SK-N-SH (cell line): ENCODE data around the gene PLA2G2D. TPM values are rescaled to one million over a fixed set of nuclear protein-coding genes. Genes with fewer than 3 reads are reported as not detected.

Source experiments
- CTCF ChIA-PET: fragments of 300-600, 350-600 bp; formaldehyde crosslinking; extraction: SDS; loops from one replicate; lab custom pipeline; 2021; lab: Yijun Ruan, JAX
- POLR2A ChIA-PET: fragments of 350-600 bp; sonication (Branson Sonifier 250); formaldehyde crosslinking; extraction: SDS; loops from one replicate; lab custom pipeline; 2020; ENCODE audit warnings: antibody characterized with exemption, inconsistent platforms; lab: Yijun Ruan, JAX
- DNase-seq: peaks from one replicate; pipeline ENCODE4 v3.0.0; 2012
- H2AFZ ChIP-seq: fragments of 200-600 bp; sonication (generic); 2 replicates; pipeline ENCODE4 v1.8.1; 2016; ENCODE audit warnings: antibody characterized with exemption, mild to moderate bottlenecking, low read depth
- H3F3A ChIP-seq: fragments of 200-600 bp; sonication (generic); replicated peaks from 2 replicates; pipeline ENCODE3; 2016; ENCODE audit warnings: antibody characterized with exemption, mild to moderate bottlenecking; ENCODE audit not compliant: insufficient read depth
- H3K27ac ChIP-seq, 2 experiments: fragments of 200-500 bp in 1 of 2; fragments of 200-600 bp in 1 of 2; sonication (Bioruptor generic) in 1 of 2; sonication (generic), shearing (Covaris generic) in 1 of 2; 2 replicates each; pipeline versions ENCODE4 v1.5.1 to v1.6.1; 2014 to 2016; ENCODE audit warnings: low read depth in 2 of 2, inconsistent platforms in 1 of 2, low read length in 1 of 2, mild to moderate bottlenecking in 1 of 2, mixed read lengths in 1 of 2
- H3K27me3 ChIP-seq: fragments of 200-600 bp; sonication (generic), shearing (Covaris generic); 2 replicates; pipeline ENCODE4 v1.6.1; 2016; ENCODE audit warnings: mixed run types; ENCODE audit not compliant: insufficient read depth
- H3K36me3 ChIP-seq, 2 experiments: fragments of 200-500 bp in 1 of 2; fragments of 200-600 bp in 1 of 2; sonication (Bioruptor generic) in 1 of 2; sonication (generic) in 1 of 2; replicated peaks in 1 of 2; 2 replicates each; pipeline versions ENCODE3 to v1.5.1; 2014 to 2016; ENCODE audit warnings: low read length in 1 of 2, mild to moderate bottlenecking in 1 of 2; ENCODE audit not compliant: insufficient read depth in 2 of 2, control insufficient read depth in 1 of 2
- H3K4me1 ChIP-seq, 2 experiments: fragments of 200-500 bp in 1 of 2; fragments of 200-600 bp in 1 of 2; sonication (Bioruptor generic) in 1 of 2; sonication (generic), shearing (Covaris generic) in 1 of 2; 2 replicates each; pipeline versions ENCODE4 v1.5.1 to v1.6.1; 2014 to 2016; ENCODE audit warnings: low read depth in 1 of 2, low read length in 1 of 2, mixed run types in 1 of 2; ENCODE audit not compliant: insufficient read depth in 2 of 2, control insufficient read depth in 1 of 2
- H3K4me2 ChIP-seq: fragments of 200-600 bp; sonication (generic), shearing (Covaris generic); 2 replicates; pipeline ENCODE4 v1.6.1; 2017; ENCODE audit warnings: mixed run types
- H3K4me3 ChIP-seq, 2 experiments: fragments of 200-500 bp in 1 of 2; fragments of 200-600 bp in 1 of 2; sonication (Bioruptor generic) in 1 of 2; sonication (generic), shearing (Covaris generic) in 1 of 2; 2 replicates each; pipeline versions ENCODE4 v1.5.1 to v1.8.1; 2014 to 2016; ENCODE audit warnings: low read depth in 2 of 2, inconsistent platforms in 1 of 2, low read length in 1 of 2, mild to moderate bottlenecking in 1 of 2, mixed read lengths in 1 of 2, moderate library complexity in 1 of 2
- H3K79me2 ChIP-seq: fragments of 200-600 bp; sonication (generic); 2 replicates; pipeline ENCODE4 v1.8.1; 2017; ENCODE audit warnings: mild to moderate bottlenecking; ENCODE audit not compliant: insufficient read depth
- H3K9ac ChIP-seq: fragments of 200-600 bp; sonication (generic); 2 replicates; pipeline ENCODE4 v1.6.1; 2017; ENCODE audit warnings: mixed run types
- H3K9me2 ChIP-seq: fragments of 200-600 bp; sonication (generic); 2 replicates; pipeline ENCODE4 v1.6.1; 2017; ENCODE audit warnings: mixed run types
- H3K9me3 ChIP-seq: fragments of 200-600 bp; sonication (generic); 2 replicates; pipeline ENCODE4 v1.6.1; 2017; ENCODE audit warnings: mixed run types, mild to moderate bottlenecking, moderate library complexity
- H4K20me1 ChIP-seq: fragments of 200-600 bp; sonication (generic); 2 replicates; pipeline ENCODE4 v1.6.1; 2017; ENCODE audit warnings: mild to moderate bottlenecking, mixed run types; ENCODE audit not compliant: insufficient read depth
- CHD2 ChIP-seq: fragments of 150-350 bp; IDR thresholded peaks from 2 replicates; pipeline ENCODE4 v1.6.1; 2018; ENCODE audit warnings: low read length; ENCODE audit not compliant: partially characterized antibody
- GABPA ChIP-seq: IDR thresholded peaks from 2 replicates; pipeline ENCODE4 v1.4.0; 2012; ENCODE audit warnings: low read depth, mild to moderate bottlenecking
- GATA2 ChIP-seq: sonication (generic); formaldehyde crosslinking; IDR thresholded peaks from 2 replicates; pipeline ENCODE4 v1.5.0; 2020; ENCODE audit warnings: mild to moderate bottlenecking, missing genetic modification reagents
- MXI1 ChIP-seq: IDR thresholded peaks from 2 replicates; pipeline ENCODE4 v1.6.1; 2012; ENCODE audit warnings: mild to moderate bottlenecking, low read depth, low read length, improper control_type of control experiment
- RFX5 ChIP-seq: IDR thresholded peaks from 2 replicates; pipeline ENCODE4 v1.6.1; 2012; ENCODE audit warnings: mild to moderate bottlenecking, improper control_type of control experiment, low read length
- WGBS: methylation state at CpG from one replicate; pipeline ENCODE4 v1.1.6; 2017; ENCODE audit warnings: low lambda C conversion rate; 5-methylcytosine and 5-hydroxymethylcytosine counted together
- polyA plus RNA-seq, 3 experiments: library from polyadenylated mRNA; depleted of rRNA; stranded (reverse); fragments of >200 nt; gene quantifications; 2 replicates each; pipeline ENCODE4 v1.2.3, GENCODE V29; 2012
- TF ChIP-seq, protein P1 (sequence below): fragments of 200-600 bp; sonication (generic); IDR thresholded peaks from 2 replicates; pipeline ENCODE4 v1.6.1; 2017; ENCODE audit warnings: antibody characterized with exemption, mild to moderate bottlenecking, moderate library complexity

The PLA2G2D gene
- polyA plus RNA-seq, 1 of the 3 experiments (the other 2 are of a cell fraction) = not detected

DNA sequence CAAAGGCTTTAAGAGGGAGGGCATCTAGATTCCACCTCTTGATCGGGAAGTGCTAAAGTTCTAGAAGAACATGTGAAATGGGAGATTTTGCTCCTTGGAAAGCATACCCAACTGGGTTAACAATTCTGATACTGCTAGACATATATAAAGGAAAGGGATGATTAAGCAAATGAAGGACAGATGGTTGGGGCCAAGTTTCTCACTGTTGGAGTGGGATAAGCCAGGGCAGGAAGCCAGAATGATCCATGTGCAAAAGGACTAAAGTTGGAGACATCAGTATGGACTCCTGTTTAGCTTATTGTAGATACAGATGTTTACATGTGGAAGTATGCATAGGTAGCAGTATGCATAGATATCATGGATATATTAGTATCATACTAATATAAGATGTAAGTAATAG is 32.5 kb downstream of the PLA2G2D start:
- Histone ChIP-seq H3K27ac (no peak overlapping the region), H3K9me3 (no peaks in the 10 kb centered on the region), H3K4me2 (no peak overlapping the region), H3K9ac (no peak overlapping the region), H3K9me2 (no peaks in the 10 kb centered on the region), H3K4me3 (no peak overlapping the region), H3K79me2 (no peaks in the 10 kb centered on the region), H4K20me1 (no peaks in the 10 kb centered on the region), H3K4me1 (peaks cover 0 to 10% of the 10 kb centered on the region in 2 experiments; a peak in 1 of 4 replicates), H3K27me3 (peaks cover 2% of the 10 kb centered on the region; the same call in 1 of the 2 replicates), H2AFZ (no peak overlapping the region), H3F3A (no peaks in the 10 kb centered on the region), H3K36me3 (no peaks in the 10 kb centered on the region)
- ChIA-PET CTCF (interaction anchor here (2.0 kb wide), 1 partner anchor 169 kb away, joined by 8 read pairs; no protein-coding TSS in a partner anchor), POLR2A (no interaction called here)
- no peak for TF ChIP-seq RFX5
- no peak for TF ChIP-seq CHD2
- 75% methylated on average over 1 of the region's 1 CpG for WGBS
- no peak for DNase-seq

DNA sequence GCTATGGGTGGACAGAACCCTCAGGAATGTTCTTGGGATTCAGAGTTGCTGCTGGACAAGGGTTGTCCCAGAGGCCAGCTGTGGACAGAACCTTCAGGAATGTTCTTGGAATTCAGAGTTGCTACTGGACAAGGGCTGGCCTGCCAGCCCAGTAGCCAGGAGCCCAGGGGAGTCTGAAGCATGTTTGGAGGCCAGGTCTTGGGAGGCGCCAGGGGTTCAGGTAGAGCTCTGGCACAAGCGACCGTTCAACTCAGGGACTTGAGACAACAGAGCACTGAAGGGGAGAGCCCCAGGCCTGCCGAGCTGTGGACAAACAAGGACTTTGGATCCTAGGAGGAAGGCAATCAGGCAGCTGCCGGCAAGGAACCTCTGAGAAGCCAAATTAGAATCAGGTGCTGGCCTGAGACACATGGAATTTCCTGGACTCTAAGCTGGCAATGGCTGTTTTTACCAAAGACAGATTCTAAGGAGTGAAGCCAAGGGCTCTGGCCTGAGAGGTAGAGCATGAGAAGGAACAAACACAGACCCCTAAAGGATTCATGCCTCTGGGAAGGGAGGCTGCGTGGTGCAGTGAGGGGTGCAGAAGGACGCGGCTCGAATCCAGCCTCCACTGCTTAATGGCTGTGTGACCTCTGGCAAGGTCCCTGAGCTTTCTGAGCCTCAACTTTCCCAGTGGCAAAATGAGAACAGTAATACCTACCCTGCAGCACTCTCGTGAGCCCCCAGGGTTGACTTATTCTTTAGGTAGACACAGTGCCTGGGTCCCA is 36.0 kb downstream of the PLA2G2D start:
- Histone ChIP-seq H3K27me3 (peaks cover 14% of the 10 kb centered on the region; the same call in 1 of the 2 replicates), H4K20me1 (no peaks in the 10 kb centered on the region), H3F3A (no peaks in the 10 kb centered on the region), H3K9ac (no peak overlapping the region), H3K4me2 (no peak overlapping the region), H2AFZ (no peak overlapping the region), H3K36me3 (no peaks in the 10 kb centered on the region), H3K9me3 (no peaks in the 10 kb centered on the region), H3K4me1 (peaks cover 0 to 10% of the 10 kb centered on the region in 2 experiments; a peak in 1 of 4 replicates)
- no peak for DNase-seq
- WGBS = 48% methylated on average over 10 of the region's 10 CpGs
- CTCF ChIA-PET = interaction anchor here (1.0 to 3.0 kb wide), 5 partner anchors 9 to 165 kb away, joined by 3 to 9 read pairs (median 3); no protein-coding TSS in a partner anchor
- no peak for TF ChIP-seq GABPA
- TF ChIP-seq MXI1 = no peak
- TF ChIP-seq, all 33 proteins: peak for 0
- Histone ChIP-seq H3K27ac (no peak overlapping the region), H3K4me3 (no peak overlapping the region), H3K79me2 (no peaks in the 10 kb centered on the region), H3K9me2 (no peaks in the 10 kb centered on the region)
- POLR2A ChIA-PET = no interaction called here

- Histone ChIP-seq H3K4me2 (no peak overlapping the region), H4K20me1 (no peaks in the 10 kb centered on the region), H3K36me3 (no peaks in the 10 kb centered on the region), H3F3A (no peaks in the 10 kb centered on the region)
- POLR2A ChIA-PET = no interaction called here
- peak; percentile 65 for TF ChIP-seq GATA2 (CRISPR knock-in tag)
- TF ChIP-seq, protein P1, sequence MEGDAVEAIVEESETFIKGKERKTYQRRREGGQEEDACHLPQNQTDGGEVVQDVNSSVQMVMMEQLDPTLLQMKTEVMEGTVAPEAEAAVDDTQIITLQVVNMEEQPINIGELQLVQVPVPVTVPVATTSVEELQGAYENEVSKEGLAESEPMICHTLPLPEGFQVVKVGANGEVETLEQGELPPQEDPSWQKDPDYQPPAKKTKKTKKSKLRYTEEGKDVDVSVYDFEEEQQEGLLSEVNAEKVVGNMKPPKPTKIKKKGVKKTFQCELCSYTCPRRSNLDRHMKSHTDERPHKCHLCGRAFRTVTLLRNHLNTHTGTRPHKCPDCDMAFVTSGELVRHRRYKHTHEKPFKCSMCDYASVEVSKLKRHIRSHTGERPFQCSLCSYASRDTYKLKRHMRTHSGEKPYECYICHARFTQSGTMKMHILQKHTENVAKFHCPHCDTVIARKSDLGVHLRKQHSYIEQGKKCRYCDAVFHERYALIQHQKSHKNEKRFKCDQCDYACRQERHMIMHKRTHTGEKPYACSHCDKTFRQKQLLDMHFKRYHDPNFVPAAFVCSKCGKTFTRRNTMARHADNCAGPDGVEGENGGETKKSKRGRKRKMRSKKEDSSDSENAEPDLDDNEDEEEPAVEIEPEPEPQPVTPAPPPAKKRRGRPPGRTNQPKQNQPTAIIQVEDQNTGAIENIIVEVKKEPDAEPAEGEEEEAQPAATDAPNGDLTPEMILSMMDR = no peak
- TF ChIP-seq, all 33 proteins: peak for 1
- no peak overlapping the region for H2AFZ ChIP-seq
- no peak overlapping the region for H3K27ac ChIP-seq
- DNase-seq = no peak
- H3K4me1 ChIP-seq = peaks cover 0 to 10% of the 10 kb centered on the region in 2 experiments; a peak in 1 of 4 replicates
- H3K9me3 ChIP-seq = no peaks in the 10 kb centered on the region
- WGBS = 24% methylated on average over 2 of the region's 2 CpGs
- CTCF ChIA-PET = interaction anchor here (1.0 to 3.0 kb wide), 3 partner anchors 70 to 165 kb away, joined by 3 to 9 read pairs (median 3); no protein-coding TSS in a partner anchor
- H3K9me2 ChIP-seq = no peaks in the 10 kb centered on the region
- no peak overlapping the region for H3K9ac ChIP-seq
- peaks cover 15% of the 10 kb centered on the region; the same call in 1 of the 2 replicates for H3K27me3 ChIP-seq
- no peaks in the 10 kb centered on the region for H3K79me2 ChIP-seq
- H3K4me3 ChIP-seq = no peak overlapping the region
Observed at GRCh38 chr1:20082772-20083171, 36.6 kb downstream of the PLA2G2D start.
